ENCODE results near the gene MAPK8IP2.
"Not testable (repeated sequence)": the region's sequence is repeated elsewhere in the genome, so short reads cannot be mapped to it uniquely, and the experiment has no call there.

The MAPK8IP2 gene

DNA sequence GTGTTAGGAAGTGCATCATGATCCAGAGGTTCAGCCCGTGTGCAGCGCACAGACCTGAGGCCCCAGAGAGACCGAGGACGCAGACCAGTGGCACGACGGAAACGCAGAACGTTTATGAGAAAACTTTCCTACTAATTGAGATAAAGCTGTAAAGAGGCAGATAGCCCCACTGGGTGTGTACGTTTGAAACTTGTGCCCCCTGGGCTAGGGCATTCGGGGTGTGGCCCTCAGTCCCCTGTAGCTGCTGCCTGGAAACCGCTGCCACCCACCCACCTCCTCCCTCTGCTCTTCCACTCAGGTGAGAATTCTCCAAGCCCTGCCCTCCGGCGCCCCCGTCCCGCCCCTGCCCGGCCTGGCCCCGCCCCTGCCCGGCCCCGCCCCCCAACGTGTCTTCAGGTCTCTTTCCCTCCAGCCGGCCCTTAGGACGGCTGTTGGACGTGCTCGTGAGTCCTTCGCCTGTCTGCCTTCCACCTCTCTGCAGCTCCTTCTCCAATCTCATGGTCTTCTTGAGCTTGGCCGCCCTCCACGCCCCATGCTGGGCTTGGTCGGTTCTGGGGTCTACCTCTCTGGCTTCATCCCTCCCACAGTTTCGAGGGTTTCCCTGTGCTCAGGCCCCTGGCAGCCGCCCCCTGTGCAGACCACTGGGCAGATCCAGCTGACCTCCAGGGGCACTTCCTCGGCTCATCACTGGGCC is 12.1 kb downstream of the MAPK8IP2 start:
- DNase-seq (ENCODE audit: low read depth), result no peak
- H3K4me3 ChIP-seq (ENCODE audit: low read depth, low read length), result no peak overlapping the region
- in situ Hi-C loops (cut with HindIII; ENCODE audit: low sequenced_read_pairs), result no loop called here
- TF ChIP-seq, protein P1, sequence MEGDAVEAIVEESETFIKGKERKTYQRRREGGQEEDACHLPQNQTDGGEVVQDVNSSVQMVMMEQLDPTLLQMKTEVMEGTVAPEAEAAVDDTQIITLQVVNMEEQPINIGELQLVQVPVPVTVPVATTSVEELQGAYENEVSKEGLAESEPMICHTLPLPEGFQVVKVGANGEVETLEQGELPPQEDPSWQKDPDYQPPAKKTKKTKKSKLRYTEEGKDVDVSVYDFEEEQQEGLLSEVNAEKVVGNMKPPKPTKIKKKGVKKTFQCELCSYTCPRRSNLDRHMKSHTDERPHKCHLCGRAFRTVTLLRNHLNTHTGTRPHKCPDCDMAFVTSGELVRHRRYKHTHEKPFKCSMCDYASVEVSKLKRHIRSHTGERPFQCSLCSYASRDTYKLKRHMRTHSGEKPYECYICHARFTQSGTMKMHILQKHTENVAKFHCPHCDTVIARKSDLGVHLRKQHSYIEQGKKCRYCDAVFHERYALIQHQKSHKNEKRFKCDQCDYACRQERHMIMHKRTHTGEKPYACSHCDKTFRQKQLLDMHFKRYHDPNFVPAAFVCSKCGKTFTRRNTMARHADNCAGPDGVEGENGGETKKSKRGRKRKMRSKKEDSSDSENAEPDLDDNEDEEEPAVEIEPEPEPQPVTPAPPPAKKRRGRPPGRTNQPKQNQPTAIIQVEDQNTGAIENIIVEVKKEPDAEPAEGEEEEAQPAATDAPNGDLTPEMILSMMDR (IDR thresholded peaks at IDR 0.05; ENCODE audit: low read depth, low read length, missing control alignments), result no peak

DNA sequence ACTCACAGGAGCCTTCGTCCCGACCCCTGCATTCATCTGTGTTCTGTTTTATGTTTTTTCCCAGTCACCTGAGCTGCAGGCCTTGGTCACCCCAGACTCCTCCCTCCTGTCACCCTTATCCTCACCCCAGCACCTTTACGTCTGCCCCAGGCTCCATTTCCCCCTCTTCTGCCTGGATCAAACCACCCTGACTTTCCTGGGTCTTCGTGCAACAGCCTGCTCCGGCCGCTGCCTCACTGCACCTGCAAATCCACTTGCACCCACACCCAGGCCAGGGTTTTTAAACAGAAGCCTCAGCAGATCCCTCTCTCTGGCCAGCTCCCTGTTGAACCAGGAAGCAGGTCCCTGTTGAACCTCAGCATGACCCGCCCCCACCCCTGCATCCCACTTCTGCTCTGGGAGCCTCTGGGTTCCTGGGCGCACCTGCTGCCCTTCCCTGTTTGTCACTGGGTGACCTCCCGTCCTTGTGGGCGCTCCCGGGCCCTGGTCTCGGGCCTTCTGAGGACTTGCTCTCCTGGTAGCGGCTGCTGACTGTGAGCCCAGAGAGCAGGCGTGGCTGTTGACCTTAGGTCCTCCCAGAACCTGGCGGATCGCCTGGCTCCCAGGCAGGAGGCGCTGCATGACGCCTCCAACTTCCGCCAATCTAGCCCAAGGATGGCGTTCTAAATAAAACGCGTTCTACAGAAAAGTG is 12.8 kb downstream of the MAPK8IP2 start:
- TF ChIP-seq, protein P1 (IDR thresholded peaks at IDR 0.05; ENCODE audit: low read depth, low read length, missing control alignments), result no peak
- no peak overlapping the region for H3K4me3 ChIP-seq (ENCODE audit: low read depth, low read length)
- no peak for DNase-seq (ENCODE audit: low read depth)
- in situ Hi-C loops (cut with HindIII; ENCODE audit: low sequenced_read_pairs), result no loop called here

DNA sequence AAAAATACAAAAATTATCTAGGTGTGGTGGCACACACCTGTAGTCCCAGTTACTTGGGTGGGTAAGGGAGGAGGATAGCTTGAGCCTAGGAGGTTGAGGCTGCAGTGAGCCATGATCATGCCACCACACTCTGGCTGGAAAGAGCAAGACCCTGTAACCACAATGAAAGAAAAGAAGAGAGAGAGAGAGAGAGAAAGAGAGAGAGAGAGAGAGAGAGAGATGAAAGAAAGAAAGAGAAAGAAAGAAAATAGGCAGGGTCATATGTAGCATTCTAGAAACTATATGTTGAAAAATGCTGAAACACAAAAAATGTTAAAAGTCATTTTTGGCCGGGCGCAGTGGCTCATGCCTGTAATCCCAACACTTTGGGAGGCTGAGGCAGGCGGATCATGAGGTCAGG is 13.7 kb downstream of the MAPK8IP2 start:
- DNase-seq (ENCODE audit: low read depth); H3K4me3 ChIP-seq (ENCODE audit: low read depth, low read length); in situ Hi-C loops (cut with HindIII; ENCODE audit: low sequenced_read_pairs): not testable (repeated sequence)

DNA sequence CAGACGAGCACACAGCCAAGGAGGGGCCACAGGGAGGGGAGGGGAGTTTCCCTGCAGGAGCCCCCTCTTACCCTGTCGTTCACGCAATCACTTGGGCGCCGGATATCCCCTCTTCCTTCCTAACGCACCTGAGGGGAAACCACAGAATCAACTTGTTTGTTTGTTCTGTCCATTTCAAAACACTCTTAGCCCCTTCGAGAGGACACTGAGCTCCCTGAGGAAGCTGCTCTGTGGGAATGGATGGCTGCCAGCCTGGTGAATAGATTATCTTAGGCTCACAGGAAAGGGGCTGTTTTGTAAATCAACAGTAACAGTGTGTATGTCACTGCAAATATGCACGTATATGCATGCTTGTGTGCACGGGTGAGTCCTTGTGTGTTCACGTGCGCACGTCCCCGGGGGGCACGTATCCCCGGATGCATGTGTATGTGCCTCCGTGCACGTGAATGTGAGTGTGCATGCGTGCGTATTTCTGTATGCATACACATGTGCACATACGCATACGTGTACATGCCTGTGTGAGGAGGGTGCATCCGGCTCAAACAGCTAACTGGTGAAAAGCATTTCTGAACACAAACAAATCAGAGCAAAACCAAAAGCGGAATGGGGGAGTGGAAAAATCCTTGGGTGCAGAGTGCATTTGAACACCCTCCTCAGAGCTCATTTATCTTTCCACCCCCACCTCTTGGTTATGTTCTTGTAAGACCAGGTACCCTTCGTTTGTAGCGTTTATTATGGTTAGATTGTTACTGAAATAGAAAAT is 20.2 kb downstream of the MAPK8IP2 start:
- in situ Hi-C loops (cut with HindIII; ENCODE audit: low sequenced_read_pairs), result no loop called here
- TF ChIP-seq, protein P1 (IDR thresholded peaks at IDR 0.05; ENCODE audit: low read depth, low read length, missing control alignments), result no peak
- H3K4me3 ChIP-seq (ENCODE audit: low read depth, low read length), result no peak overlapping the region
- DNase-seq (ENCODE audit: low read depth), result no peak

DNA sequence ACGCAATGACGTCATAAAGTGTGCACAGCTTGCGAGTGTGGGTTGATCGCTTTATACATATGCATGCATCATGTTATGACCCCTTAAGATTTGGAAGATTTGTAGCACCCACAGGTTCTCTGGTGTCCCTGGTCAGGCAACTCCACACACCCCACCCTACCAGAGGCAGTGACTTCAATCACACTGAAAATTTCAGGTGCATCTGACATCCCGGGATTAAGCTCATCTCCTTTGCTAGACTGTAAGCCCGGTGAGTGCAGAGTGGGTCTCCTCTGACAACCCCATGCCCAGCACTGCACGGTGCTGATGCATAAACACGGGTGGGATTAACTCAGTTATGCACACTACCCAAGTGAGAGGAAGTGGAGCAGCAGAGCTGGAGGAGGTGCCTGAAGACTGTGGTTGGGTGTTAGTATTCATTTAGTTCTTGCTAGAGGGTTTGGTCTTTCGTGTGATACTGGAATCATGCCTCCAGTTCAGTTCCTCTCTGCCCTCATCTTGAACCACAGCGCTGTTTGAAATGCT is 20.8 kb downstream of the MAPK8IP2 start:
- H3K4me3 ChIP-seq (ENCODE audit: low read depth, low read length), result no peak overlapping the region
- DNase-seq (ENCODE audit: low read depth), result no peak
- in situ Hi-C loops (cut with HindIII; ENCODE audit: low sequenced_read_pairs), result no loop called here
- TF ChIP-seq, protein P1 (IDR thresholded peaks at IDR 0.05; ENCODE audit: low read depth, low read length, missing control alignments), result no peak

DNA sequence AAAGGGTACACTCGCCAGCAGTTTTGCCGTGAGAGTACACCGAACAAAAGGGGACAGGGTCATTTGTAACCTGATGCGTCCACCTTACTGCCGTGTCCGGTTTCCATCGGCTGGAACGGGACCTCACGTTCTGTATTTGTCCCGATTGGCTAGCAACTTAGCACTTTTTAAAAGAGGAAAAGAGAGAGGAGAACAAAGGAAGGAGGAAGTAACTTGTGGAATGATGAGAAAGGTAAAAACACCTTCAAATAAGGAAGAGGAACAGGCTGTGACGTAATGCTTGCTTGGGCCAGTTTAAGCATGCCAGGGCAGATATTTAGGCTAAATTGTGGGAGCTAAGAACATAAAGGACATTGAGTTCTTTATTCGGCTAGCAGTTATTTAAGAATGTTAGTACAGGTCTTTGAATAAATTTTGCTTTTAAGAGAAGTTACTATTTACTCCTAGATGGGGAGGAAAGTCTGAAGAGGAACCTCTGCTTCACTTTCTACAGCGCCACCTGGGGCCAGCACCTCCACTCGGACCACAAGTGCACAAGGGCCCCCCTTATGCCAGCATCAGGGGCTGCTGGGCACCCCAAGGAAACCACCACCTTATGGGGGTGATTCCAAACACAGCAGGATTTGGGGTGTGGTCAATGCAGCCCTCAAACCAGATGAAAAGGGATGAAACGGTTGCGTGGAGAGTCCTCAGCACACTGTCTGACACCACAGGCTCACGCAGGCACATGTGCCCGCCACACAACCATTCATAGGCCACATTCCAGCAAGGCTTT is 21.5 kb downstream of the MAPK8IP2 start:
- in situ Hi-C loops (cut with HindIII; ENCODE audit: low sequenced_read_pairs), result no loop called here
- no peak for DNase-seq (ENCODE audit: low read depth)
- no peak overlapping the region for H3K4me3 ChIP-seq (ENCODE audit: low read depth, low read length)
- TF ChIP-seq, protein P1 (IDR thresholded peaks at IDR 0.05; ENCODE audit: low read depth, low read length, missing control alignments), result peak; percentile 25
